Tibial nerve (tissue), 4 donors: ENCODE results near the gene FIG4. TPM values are rescaled to one million over a fixed set of nuclear protein-coding genes. Genes with fewer than 3 reads are reported as not detected.

Source experiments
- DNase-seq, 2 donors: peaks; one replicate each; pipeline ENCODE4 v3.0.0-alpha.2; 2019; ENCODE audit warnings: low spot score in 2 of 2
- H3K27ac ChIP-seq, 4 donors: fragments of 200-600 bp; sonication (generic) in 3 of 4; one replicate each; pipeline ENCODE4 v1.5.1; 2017 to 2019; ENCODE audit warnings: mild to moderate bottlenecking in 1 of 4
- H3K27me3 ChIP-seq, 2 donors: fragments of 200-600 bp; sonication (generic) in 1 of 2; one replicate each; pipeline versions ENCODE4 v1.5.1 to v1.6.0; 2017 to 2019
- H3K36me3 ChIP-seq, 3 donors: fragments of 200-600 bp; sonication (generic); one replicate each; pipeline ENCODE4 v1.5.1; 2018 to 2019
- H3K4me1 ChIP-seq, 4 donors: fragments of 200-600 bp; sonication (generic) in 3 of 4; one replicate each; pipeline ENCODE4 v1.5.1; 2017 to 2019
- H3K4me3 ChIP-seq, 4 donors: fragments of 200-600 bp; sonication (generic) in 3 of 4; one replicate each; pipeline ENCODE4 v1.5.1; 2017 to 2019; ENCODE audit warnings: mild to moderate bottlenecking in 1 of 4, moderate library complexity in 1 of 4
- H3K9me3 ChIP-seq, 4 donors: fragments of 200-600 bp; sonication (generic) in 3 of 4; one replicate each; pipeline ENCODE4 v1.5.1; 2017 to 2019
- CTCF ChIP-seq, 5 experiments: fragments of 200-600 bp in 3 of 5; fragments of 450-650 bp in 2 of 5; sonication (generic) in 3 of 5; IDR thresholded peaks; one replicate each; pipeline ENCODE4 v1.5.1; 2016 to 2019; ENCODE audit warnings: antibody characterized with exemption in 5 of 5, mild to moderate bottlenecking in 3 of 5, moderate library complexity in 2 of 5
- EP300 ChIP-seq, 2 donors: sonication (generic); formaldehyde crosslinking; IDR thresholded peaks; one replicate each; pipeline ENCODE4 v1.6.1; 2017; ENCODE audit warnings: antibody characterized with exemption in 2 of 2, mild to moderate bottlenecking in 1 of 2
- POLR2A ChIP-seq, 2 donors: fragments of 450-650 bp; IDR thresholded peaks; one replicate each; pipeline ENCODE4 v1.6.1; 2017; ENCODE audit warnings: antibody characterized with exemption in 2 of 2, mild to moderate bottlenecking in 2 of 2, moderate library complexity in 2 of 2
- whole genome bisulfite sequencing, 2 donors: methylation state at CpG; one replicate each; pipeline ENCODE4 v1.1.5; 2018; 5-methylcytosine and 5-hydroxymethylcytosine counted together
- total RNA-seq, 4 donors: library from RNA; depleted of rRNA; stranded (reverse); fragments of >200 nt; gene quantifications; one replicate each; pipeline ENCODE4 v1.1.0, GENCODE V29; 2016

Gene FIG4
- 10 to 100 TPM; 11.4 to 42.9 (median 21.6) TPM for total RNA-seq

GRCh38 chr6:109690737-109691621, at the start of gene FIG4, which contains the start of gene AK9:
TSS of gene FIG4 (plus strand) at chr6:109691296. CDS start at chr6:109691436, 140 bp downstream.
TSS of gene AK9 (minus strand) at chr6:109691202. CDS start at chr6:109675745, 15,457 bp downstream.
- WGBS, 2 donors = 0 to 1% methylated on average over 29 to 34 of the region's 47 CpGs
- peaks cover 0 to 9% (median 0%) of the 10 kb centered on the region in 3 donors for H3K36me3 ChIP-seq
- no peaks in the 10 kb centered on the region for H3K27me3 ChIP-seq
- peak within 1 kb of the TSS; percentile 54 to 71 (median 64) for H3K4me3 ChIP-seq
- peak within 1 kb of the TSS; percentile 64 to 90 (median 82) for H3K27ac ChIP-seq
- peaks cover 0 to 36% (median 12%) of the 10 kb centered on the region in 4 donors for H3K4me1 ChIP-seq
- peak; percentile 84 to 91 for DNase-seq
- TF ChIP-seq POLR2A (IDR thresholded peaks at IDR 0.05) = peak in 1 of 2 donors; percentile 62
- peak; percentile 55 to 87 for TF ChIP-seq EP300 (IDR thresholded peaks at IDR 0.05)
- TF ChIP-seq CTCF (IDR thresholded peaks at IDR 0.05) = peak in 1 of 5 experiments; percentile 13
- no peaks in the 10 kb centered on the region for H3K9me3 ChIP-seq

- no peak for DNase-seq
- 93 to 95% methylated on average over 2 of the region's 2 CpGs for WGBS, 2 donors
- Histone ChIP-seq H3K27me3 (no peaks in the 10 kb centered on the region), H3K27ac (no peak overlapping the region), H3K36me3 (peaks cover 0 to 73% (median 0%) of the 10 kb centered on the region in 3 donors), H3K4me3 (no peak overlapping the region), H3K4me1 (no peaks in the 10 kb centered on the region), H3K9me3 (peaks cover 0 to 17% (median 0%) of the 10 kb centered on the region in 4 donors)
- TF ChIP-seq POLR2A (IDR thresholded peaks at IDR 0.05) (no peak), CTCF (IDR thresholded peaks at IDR 0.05) (no peak), EP300 (IDR thresholded peaks at IDR 0.05) (no peak)
Measured at GRCh38 chr6:109644131-109644530, 47.0 kb upstream of the FIG4 start.

GRCh38 chr6:109653264-109653663, 37.8 kb upstream of the FIG4 start:
- no peak overlapping the region for H3K4me3 ChIP-seq
- WGBS, 2 donors = 61 to 65% methylated on average over 5 of the region's 5 CpGs
- peaks cover 0 to 26% (median 0%) of the 10 kb centered on the region in 3 donors for H3K36me3 ChIP-seq
- H3K27me3 ChIP-seq = no peaks in the 10 kb centered on the region
- no peaks in the 10 kb centered on the region for H3K9me3 ChIP-seq
- no peak for DNase-seq
- H3K27ac ChIP-seq = no peak overlapping the region
- no peak for TF ChIP-seq CTCF (IDR thresholded peaks at IDR 0.05)
- TF ChIP-seq POLR2A (IDR thresholded peaks at IDR 0.05) = no peak
- no peak for TF ChIP-seq EP300 (IDR thresholded peaks at IDR 0.05)
- H3K4me1 ChIP-seq = no peaks in the 10 kb centered on the region

- no peak for DNase-seq
- no peak for TF ChIP-seq CTCF (IDR thresholded peaks at IDR 0.05)
- no peak for TF ChIP-seq POLR2A (IDR thresholded peaks at IDR 0.05)
- no peak for TF ChIP-seq EP300 (IDR thresholded peaks at IDR 0.05)
- Histone ChIP-seq H3K27me3 (no peaks in the 10 kb centered on the region), H3K36me3 (peaks cover 0 to 29% (median 0%) of the 10 kb centered on the region in 3 donors), H3K27ac (no peak overlapping the region), H3K9me3 (no peaks in the 10 kb centered on the region), H3K4me3 (no peak overlapping the region), H3K4me1 (no peaks in the 10 kb centered on the region)
- 77 to 78% methylated on average over 6 of the region's 6 CpGs for WGBS, 2 donors
Measured at GRCh38 chr6:109655761-109656262, 35.3 kb upstream of the FIG4 start.
